HG03039 (cell line): ENCODE data around the gene AGRN.
"Not testable (repeated sequence)": the region's sequence is repeated elsewhere in the genome, so short reads cannot be mapped to it uniquely, and the experiment has no call there.

Experiments used
- ATAC-seq: cut with Tn5 transposase; IDR thresholded peaks from one replicate; pipeline ENCODE4 v1.9.1; 2021; ENCODE audit warnings: mild to moderate bottlenecking, moderate library complexity; ENCODE audit not compliant: unreplicated experiment

AGRN gene

DNA sequence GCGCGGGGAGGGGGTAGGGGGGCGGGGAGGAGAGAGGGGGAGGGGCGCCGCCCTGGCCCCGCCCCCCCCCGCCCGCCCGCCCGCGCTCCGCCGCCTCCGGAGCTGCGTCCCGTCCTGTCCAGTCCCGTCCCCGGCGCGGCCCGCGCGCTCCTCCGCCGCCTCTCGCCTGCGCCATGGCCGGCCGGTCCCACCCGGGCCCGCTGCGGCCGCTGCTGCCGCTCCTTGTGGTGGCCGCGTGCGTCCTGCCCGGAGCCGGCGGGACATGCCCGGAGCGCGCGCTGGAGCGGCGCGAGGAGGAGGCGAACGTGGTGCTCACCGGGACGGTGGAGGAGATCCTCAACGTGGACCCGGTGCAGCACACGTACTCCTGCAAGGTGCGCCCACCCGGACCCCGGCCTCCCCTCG lies at the start of gene AGRN:
TSS of gene AGRN (plus strand) at position 121 of the 405 bp plus-strand sequence. CDS start at position 174, 53 bp downstream.
- ATAC-seq: peak; percentile 18

DNA sequence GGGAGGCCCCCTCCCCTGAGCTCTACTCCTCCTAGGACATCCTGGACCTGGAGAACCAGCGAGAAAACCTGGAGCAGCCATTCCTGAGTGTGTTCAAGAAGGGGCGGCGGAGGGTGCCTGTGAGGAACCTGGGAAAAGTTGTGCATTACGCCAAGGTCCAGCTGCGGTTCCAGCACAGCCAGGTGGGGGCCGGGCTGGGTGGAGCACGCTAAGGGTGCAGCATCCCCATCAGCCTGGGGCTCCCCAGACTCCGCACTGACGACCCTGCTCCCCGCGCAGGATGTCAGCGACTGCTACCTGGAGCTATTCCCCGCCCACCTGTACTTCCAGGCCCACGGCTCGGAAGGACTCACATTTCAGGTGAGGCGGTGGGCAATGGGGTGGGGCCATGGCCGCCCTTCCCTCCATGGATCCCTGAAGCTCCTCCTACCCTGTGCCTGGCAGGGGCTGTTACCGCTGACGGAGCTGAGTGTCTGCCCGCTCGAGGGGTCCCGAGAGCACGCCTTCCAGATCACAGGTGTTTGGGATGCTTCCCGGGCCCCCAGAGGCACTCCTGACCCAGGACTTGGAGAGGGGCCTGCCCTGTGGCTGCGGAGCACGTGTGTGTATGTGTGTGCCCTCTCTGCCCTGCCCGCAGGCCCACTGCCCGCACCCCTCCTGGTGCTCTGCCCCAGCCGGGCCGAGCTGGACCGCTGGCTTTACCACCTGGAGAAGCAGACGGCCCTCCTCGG lies 49.5 kb upstream of the AGRN start:
- no peak for ATAC-seq

DNA sequence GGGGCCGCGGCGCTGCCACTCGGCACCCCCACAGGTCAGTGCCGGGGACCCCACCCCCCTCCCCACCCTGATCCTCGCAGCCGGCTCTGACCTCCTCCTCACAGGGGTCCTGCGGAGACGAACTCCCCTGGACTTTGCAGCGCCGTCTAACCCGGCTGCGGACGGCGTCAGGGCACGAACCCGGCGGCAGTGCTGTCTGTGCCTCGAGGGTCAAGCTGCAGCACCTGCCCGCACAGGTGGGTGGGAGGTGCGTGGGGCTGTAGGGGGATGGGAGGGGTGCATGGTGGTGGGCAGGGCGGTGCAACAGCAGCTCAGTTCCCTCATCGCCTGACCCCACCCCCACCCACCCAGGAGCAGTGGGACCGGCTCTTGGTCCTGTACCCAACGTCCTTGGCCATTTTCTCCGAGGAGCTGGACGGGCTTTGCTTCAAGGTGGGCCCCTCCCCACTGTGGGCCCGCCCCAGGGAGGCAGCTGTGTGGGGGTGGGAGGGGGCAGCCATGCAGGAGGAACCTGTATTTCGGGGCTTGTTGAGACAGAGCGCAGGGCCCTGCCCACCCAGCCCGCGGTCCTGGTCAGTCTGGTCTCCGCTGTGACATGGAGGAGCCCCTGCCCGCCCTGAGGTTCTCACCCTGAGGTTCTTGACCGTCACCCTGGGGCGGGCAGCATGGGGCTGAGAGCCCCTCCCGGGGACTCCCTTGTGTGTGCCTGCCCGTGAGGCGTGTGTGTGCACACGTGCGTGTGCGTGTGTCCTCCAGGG lies 48.8 kb upstream of the AGRN start:
- ATAC-seq: no peak

DNA sequence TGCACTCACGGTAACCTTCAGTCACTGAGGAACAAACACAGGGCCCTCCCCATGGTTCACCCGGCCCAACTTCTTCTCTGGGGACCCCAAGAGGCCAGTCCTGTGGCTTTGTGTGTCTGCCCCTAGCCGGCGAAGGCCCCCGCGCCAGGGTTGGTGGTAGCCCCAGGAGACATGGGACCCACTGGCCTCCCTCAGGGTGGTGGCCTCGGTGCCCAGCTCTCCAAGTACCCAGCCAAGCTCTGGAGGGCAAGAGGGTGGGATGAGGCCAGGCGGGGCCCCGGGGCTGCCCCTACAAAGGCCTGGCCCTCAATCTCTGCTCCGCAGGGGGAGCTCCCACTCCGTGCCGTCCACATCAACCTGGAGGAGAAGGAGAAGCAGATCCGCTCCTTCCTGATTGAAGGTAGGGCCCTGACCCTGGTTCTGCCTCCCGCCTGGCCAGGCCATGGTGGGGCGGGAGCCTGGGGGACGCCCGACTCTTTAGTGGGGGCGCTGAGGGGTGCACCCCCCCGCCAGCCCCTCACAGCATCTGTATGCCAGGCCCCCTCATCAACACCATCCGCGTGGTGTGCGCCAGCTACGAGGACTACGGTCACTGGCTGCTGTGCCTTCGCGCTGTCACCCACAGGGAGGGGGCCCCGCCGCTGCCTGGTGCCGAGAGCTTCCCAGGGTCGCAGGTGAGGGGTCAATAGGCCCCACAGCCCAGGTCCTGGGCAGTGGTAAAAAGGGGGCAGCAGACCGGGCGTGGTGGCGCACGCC lies 48.0 kb upstream of the AGRN start:
- no peak for ATAC-seq

DNA sequence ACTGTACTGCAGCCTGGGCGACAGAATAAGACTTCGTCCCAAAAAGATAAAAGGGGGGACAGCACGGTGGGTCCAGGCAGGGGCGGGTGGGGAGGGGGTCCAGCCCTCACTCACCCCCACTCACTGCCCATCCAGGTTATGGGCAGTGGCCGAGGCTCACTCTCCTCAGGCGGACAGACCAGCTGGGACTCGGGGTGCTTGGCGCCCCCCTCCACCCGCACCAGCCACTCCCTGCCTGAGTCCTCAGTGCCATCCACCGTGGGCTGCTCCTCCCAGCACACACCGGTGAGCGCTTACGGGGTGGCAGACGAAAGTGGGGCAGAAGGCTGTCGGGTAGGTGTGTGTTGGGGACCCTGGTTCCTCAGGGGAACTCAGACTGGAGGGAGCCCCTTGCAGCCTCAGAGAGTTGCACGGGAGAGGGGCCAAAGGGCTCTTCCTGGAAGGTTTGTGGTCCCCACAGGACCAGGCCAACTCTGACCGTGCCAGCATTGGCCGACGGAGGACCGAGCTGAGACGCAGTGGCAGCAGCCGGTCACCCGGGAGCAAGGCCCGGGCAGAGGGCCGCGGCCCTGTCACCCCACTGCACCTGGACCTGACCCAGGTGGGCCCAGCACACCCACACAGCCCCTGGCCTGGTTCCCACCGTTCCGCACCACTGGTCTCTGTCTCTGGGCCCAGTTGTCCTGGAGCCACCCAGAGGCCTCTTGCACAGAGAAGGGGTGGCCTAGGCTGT lies 47.0 kb upstream of the AGRN start:
- no peak for ATAC-seq

DNA sequence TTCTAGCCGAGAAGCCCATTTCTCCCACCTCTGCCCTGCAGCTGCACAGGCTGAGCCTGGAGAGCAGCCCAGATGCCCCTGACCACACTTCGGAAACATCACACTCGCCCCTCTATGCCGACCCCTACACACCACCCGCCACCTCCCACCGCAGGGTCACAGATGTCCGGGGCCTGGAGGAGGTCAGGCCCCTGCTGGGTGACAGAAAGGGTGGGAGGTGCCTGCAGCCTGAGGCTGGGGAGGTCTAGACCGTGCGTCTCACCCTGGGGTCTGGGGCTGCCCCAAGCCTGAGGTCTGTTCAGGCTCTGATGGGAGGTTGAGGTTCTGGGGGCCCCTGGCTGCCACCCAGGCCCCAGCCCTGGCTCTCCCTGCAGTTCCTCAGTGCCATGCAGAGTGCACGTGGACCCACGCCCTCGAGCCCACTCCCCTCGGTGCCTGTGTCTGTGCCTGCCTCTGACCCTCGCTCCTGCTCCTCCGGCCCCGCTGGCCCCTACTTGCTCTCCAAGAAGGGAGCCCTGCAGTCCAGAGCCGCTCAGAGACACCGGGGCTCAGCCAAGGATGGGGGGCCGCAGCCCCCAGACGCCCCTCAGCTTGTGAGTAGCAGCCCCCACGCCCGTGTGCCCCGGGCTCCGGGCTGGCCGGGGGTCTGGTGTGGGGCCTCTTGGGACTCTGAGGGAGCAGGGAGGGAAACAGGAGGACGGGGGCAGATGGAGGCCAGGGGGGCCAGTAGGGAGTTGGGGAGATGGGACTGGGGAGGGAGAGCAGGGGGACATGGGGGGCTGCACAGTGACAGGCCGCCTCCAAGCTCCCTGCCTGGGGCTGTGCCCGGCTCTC lies 46.2 kb upstream of the AGRN start:
- ATAC-seq: no peak

DNA sequence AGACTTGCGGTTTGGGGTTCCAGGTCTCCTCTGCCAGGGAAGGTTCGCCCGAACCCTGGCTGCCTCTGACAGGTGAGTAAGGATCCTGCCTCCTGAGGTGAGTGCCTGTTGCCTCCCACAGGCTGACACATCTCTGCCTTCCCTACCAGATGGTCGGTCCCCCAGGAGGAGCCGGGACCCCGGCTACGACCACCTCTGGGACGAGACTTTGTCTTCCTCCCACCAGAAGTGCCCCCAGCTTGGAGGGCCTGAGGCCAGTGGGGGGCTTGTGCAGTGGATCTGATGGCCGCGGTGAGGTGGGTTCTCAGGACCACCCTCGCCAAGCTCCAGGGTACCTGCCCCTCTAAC lies 45.7 kb upstream of the AGRN start:
- no peak for ATAC-seq

DNA sequence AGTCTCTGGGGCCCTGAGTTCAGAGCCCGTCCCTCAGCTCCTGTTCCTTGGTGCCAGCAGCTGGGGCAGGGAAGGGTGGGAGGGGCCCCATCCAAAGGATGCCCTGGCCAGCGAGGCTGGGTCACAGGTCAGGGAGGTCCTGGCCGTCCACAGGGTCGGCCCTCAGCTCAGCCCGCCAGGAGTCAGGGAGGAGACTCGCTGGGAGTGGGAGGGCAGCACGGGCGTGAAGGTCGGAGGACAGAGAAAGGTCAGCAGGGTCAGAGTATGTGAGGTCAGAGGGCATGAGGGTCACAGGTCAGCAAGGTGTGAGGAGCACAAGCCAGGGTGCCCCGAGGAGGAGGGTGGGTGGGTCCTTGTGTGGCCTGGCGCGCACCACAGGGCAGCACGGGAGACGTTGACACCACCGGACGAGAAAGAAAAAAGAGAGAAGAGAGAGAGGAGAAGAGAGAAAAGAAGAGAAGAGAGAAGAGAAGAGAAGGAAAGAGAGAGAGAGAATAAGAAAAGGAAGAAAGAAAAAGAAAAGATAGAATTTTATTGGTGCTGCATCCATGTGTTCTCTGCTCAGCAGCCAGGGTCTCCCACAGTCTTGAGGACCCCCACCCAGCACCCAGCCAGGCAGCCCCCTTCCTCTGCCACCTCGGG lies 45.1 kb upstream of the AGRN start:
- ATAC-seq: no peak

DNA sequence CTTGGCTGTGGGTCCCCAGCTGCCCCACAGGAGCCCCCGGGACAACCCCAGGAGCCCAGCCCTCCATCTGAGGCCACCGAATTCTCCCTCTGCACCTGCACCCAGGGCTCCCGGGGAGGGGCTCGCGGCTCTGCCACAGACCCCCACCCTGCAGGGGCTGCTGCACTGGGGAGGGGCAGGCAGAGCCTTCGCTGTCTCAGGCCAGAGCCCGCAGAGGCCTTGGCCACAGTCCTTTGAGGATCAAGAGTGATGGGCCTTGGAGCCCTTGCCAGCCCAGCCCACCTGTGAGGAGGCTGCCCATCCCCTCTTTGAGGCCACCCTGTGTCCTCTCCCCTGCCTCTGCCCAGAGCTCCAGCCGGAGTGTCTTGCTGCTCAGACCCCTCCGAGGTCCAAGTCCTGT lies 44.6 kb upstream of the AGRN start:
- no peak for ATAC-seq

DNA sequence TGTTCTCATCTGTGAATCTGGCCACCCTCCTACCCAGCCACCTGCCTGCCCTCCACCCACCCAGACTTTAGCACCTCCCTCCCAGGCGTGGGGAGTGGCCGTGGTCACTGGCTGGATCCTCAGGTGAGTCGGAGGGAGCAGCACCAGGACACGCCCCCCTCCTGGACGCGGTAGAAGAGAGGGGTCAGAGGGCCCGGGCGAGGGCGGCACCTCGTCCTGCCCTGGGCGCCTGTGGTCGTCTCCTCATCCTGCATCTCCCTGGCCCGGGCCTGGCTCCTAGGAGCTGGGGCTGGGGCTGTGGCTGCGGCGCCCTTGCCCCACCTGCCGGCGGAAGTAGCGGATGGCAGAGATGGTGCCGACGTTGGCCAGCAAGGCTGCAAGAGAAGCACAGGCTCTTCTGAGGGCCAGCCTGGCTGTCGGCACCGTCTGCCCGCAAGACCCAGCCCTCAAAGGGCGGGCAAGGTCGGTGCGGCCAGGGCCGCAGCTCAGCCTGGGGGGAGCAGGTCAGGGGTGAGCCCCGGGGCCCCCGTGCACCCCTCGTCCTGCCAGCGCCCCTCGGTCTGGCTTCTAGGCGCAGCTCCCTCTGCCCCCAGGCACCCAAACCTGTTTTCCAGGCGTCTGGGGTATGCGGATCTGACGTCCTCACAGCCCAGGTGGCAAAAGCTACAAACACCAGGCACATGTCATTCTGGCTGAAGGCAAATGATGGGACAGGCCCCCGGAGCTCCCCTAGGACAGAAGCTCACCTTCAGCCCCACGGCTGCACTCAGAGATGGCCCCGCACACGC lies 43.8 kb upstream of the AGRN start:
- no peak for ATAC-seq

DNA sequence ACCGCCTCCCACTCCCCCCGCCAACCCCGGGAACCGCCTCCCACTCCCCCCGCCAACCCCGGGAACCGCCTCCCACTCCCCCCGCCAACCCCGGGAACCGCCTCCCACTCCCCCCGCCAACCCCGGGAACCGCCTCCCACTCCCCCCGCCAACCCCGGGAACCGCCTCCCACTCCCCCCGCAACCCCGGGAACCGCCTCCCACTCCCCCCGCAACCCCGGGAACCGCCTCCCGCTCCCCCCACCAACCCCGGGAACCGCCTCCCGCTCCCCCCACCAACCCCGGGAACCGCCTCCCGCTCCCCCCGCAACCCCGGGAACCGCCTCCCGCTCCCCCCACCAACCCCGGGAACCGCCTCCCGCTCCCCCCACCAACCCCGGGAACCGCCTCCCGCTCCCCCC lies 43.1 kb upstream of the AGRN start:
- ATAC-seq: not testable (repeated sequence)

DNA sequence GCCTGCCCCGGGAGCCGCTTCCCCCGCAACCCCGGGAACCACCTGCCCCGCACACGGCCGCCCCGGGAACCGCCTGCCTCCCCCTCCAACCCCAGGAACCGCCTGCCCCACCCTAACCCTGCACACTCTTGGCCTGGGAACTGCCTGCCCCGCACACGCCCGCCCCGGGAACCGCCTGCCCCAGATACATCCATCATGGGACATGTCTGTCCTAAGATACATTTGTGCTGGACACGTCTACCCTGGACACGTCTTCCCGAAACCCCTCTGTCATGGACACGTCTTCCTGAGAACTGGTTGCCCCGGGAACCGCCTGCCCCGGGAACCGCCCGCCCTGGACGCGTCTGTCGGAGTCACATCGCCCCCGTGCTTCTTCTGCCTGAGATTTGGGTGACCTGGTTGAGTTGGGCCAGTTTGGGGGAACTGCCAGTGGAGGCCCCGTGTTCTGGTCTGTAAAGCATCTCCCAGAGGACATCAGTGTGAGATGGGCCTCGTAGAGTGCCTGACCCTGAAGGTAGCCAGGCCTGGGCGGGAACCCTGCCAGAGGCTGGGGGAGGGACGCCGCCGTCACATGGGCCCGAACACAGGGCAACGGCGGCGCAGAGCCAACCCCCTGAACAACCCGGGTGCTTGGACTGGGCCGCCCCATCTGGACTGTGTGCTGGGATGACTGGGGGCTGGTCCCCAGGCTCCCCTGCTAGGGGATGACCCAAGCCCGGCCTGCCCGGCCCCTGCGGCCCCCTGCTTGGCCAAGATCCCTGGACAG lies 41.7 kb upstream of the AGRN start:
- ATAC-seq: no peak

DNA sequence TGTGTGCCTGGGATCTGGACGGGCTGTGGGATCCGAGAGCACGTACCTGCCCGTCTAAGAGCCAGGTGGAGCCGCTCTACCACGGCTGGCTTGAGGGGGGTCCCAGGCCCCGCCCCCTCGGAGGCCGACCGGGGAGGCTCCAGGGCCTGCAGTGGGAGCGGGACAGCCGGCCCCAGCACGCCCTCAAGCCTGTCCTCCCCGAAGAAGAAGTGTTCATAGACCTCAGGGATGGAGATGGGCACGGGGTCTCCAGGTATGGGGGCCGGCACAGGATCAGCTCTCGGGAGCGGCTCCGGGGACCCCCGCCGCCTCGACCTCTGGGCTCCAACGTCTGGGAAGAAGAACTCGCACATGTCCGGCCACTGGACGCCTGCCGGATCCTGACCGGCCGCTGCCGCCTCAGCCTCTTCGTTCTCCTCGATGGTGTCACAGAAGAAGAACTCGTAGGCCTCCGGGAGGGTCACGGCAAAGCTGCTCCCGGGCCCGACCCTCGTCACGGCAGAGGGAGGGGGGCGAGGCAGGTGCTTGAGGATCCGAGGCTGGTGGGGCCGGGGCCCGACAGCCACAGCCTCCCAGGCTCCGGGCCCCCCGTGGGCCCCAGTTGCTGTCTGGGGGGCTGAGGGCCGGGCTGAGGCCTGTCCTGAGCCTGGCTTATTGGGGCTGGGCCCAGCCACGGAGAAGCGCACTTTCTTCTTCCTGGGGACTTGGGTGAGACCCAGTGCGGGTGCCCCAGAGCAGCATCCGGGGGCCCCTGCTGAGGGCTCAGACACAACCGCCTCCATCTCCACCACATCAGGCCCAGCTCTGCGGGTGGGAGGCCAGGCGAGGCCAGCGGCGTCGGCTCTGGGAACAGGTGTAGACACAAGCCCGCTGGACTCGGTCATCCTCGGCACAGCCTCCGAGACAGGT lies 40.8 kb upstream of the AGRN start:
- no peak for ATAC-seq

DNA sequence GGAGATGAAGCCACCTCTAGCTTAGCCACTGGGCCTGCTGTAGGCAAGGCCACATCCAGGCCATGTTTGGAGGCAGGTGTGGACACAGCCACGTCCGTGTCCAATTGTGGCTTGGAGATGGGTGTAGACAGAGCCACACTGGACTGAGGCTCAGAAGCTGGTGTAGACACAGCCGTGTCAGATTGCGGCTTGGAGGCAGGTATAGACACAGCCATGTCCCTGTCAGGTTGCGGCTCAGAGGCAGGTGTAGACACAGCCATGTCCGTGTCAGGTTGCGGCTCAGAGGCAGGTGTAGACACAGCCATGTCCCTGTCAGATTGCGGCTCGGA lies 40.2 kb upstream of the AGRN start:
- ATAC-seq: no peak

DNA sequence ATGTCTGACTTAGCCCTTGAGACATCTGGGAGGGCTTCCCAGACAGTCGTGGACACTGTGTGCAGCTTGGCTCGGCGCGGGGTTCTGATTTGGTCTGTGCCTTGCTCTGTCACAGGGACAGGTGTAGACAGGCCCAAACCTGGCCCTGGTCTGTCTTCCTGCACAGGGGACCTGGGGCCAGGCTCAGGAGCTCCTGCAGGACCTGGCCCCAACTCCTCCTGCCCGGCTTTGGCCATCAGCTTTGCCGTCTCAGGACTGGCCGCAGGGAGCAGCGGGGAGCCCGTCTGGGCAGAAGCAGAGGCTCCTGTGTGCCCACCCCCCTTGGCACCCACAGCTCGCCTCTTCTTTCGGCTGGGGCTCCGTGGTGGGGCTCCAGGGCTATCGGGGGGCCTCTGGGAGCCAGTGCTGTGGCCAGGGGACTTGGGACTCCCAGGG lies 39.8 kb upstream of the AGRN start:
- no peak for ATAC-seq

DNA sequence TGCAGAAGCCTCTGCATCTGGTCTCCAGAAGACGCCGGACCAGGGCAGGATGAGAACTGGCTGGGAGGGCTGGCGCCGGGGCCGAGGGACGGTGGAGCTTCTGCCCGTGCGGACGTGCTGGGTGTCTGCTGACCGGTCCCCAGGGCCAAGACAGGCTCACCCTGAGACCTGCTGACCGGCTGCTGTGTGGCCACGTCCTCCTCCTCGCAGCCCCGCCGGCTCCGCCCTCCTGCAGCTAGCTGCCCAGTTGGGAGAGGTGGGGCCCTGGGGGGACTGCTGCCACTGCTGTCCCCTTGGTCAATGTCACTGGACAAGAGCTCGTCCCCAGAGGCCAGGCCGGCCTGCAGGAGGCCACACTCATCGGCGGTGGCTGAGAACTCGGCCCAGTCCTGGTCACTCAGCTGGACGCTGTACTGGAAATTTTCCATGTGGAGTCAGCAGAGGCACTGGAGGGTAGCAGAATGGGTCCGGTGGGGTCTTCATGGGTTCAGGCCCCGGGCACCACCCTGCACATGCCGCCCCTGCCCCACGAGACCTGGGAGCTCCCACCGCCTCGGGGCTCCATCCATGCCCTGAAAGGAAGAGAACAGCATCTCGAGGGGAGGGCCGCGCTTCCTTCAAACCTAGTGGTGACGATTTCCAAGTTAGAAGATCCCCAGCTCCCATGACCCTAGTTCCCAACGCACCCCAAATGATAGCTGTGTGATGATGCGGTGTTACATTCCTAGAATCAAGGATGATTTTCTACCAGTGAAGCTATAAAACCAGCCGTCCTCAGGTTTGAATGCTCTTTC lies 39.1 kb upstream of the AGRN start:
- no peak for ATAC-seq
